Islet precursor cell (in vitro differentiated cells): ENCODE measurements around the gene SYT9.
A peak's percentile ranks its signal among the peaks of the same experiment; 100 is the strongest.

ENCODE experiments used
- DNase-seq: peaks from one replicate; pipeline ENCODE4 v3.0.0-alpha.2; 2018

Gene SYT9

GRCh38 chr11:7251836-7252682, at the start of gene SYT9:
SYT9 (plus strand) TSS chr11:7251904; CDS start chr11:7252187, 283 bp downstream.
- DNase-seq, result peak; percentile 88

- no peak for DNase-seq
Measured at GRCh38 chr11:7202412-7202811, 49.3 kb upstream of the SYT9 start.

GRCh38 chr11:7204778-7205177, 46.9 kb upstream of the SYT9 start:
- DNase-seq, result no peak

- no peak for DNase-seq
Measured at GRCh38 chr11:7208391-7208790, 43.3 kb upstream of the SYT9 start.

GRCh38 chr11:7219491-7219890, 32.2 kb upstream of the SYT9 start:
- no peak for DNase-seq

- no peak for DNase-seq
Measured at GRCh38 chr11:7220636-7221035, 31.1 kb upstream of the SYT9 start.

GRCh38 chr11:7222619-7223018, 29.1 kb upstream of the SYT9 start:
- no peak for DNase-seq

- DNase-seq, result no peak
Measured at GRCh38 chr11:7239877-7240276, 11.8 kb upstream of the SYT9 start.

GRCh38 chr11:7245341-7245740, 6.4 kb upstream of the SYT9 start:
- no peak for DNase-seq

- DNase-seq, result no peak
Measured at GRCh38 chr11:7246179-7246578, 5.5 kb upstream of the SYT9 start.

GRCh38 chr11:7250166-7250565, 1.5 kb upstream of the SYT9 start:
- no peak for DNase-seq

GRCh38 chr11:7251487-7251835, 243 bp upstream of the SYT9 start:
- DNase-seq, result no peak

GRCh38 chr11:7252683-7253213, 1.0 kb downstream of the SYT9 start:
- peak; percentile 57 for DNase-seq

GRCh38 chr11:7253800-7254199, 2.1 kb downstream of the SYT9 start:
- no peak for DNase-seq

GRCh38 chr11:7254731-7255291, 3.1 kb downstream of the SYT9 start:
- no peak for DNase-seq

GRCh38 chr11:7256943-7257342, 5.2 kb downstream of the SYT9 start:
- DNase-seq, result no peak

- DNase-seq, result no peak
Measured at GRCh38 chr11:7257724-7258123, 6.0 kb downstream of the SYT9 start.

- no peak for DNase-seq
Measured at GRCh38 chr11:7261578-7261977, 9.9 kb downstream of the SYT9 start.

GRCh38 chr11:7262672-7263071, 11.0 kb downstream of the SYT9 start:
- no peak for DNase-seq

- no peak for DNase-seq
Measured at GRCh38 chr11:7263842-7264241, 12.1 kb downstream of the SYT9 start.

GRCh38 chr11:7268758-7269157, 17.1 kb downstream of the SYT9 start:
- DNase-seq, result no peak

GRCh38 chr11:7270233-7270865, 18.6 kb downstream of the SYT9 start:
- no peak for DNase-seq

- no peak for DNase-seq
Measured at GRCh38 chr11:7272373-7272772, 20.7 kb downstream of the SYT9 start.

- no peak for DNase-seq
Measured at GRCh38 chr11:7275133-7275532, 23.4 kb downstream of the SYT9 start.
